Muscle layer of duodenum (tissue), 2 donors: ENCODE results near the gene GNG13.
"Not testable (repeated sequence)": the region's sequence is repeated elsewhere in the genome, so short reads cannot be mapped to it uniquely, and the experiment has no call there.

Experiments used
- H3K27ac ChIP-seq: one replicate; pipeline ENCODE4 v1.7.0; 2013; ENCODE audit warnings: mild to moderate bottlenecking, low read length
- H3K27me3 ChIP-seq: one replicate; pipeline ENCODE4 v1.7.0; 2013; ENCODE audit warnings: low read depth, mild to moderate bottlenecking, control low read depth, low read length
- H3K36me3 ChIP-seq, 2 donors: one replicate each; pipeline ENCODE4 v1.7.0; 2013; ENCODE audit warnings: low read length in 2 of 2, control low read depth in 1 of 2, mild to moderate bottlenecking in 1 of 2; ENCODE audit not compliant: insufficient read depth in 2 of 2, control insufficient read depth in 1 of 2
- H3K4me1 ChIP-seq, 2 donors: one replicate each; pipeline ENCODE4 v1.7.0; 2013; ENCODE audit warnings: low read length in 2 of 2, mild to moderate bottlenecking in 2 of 2, control low read depth in 1 of 2, moderate library complexity in 1 of 2; ENCODE audit not compliant: insufficient read depth in 2 of 2, control insufficient read depth in 1 of 2
- H3K4me3 ChIP-seq, 2 donors: one replicate each; pipeline ENCODE4 v1.7.0; 2013; ENCODE audit warnings: low read length in 2 of 2, low read depth in 1 of 2, mild to moderate bottlenecking in 1 of 2
- H3K9me3 ChIP-seq, 2 donors: one replicate each; pipeline ENCODE4 v1.7.0; 2013; ENCODE audit warnings: low read length in 2 of 2, control low read depth in 1 of 2, mild to moderate bottlenecking in 1 of 2; ENCODE audit not compliant: control insufficient read depth in 1 of 2
- donor health status: healthy.

The GNG13 gene

DNA sequence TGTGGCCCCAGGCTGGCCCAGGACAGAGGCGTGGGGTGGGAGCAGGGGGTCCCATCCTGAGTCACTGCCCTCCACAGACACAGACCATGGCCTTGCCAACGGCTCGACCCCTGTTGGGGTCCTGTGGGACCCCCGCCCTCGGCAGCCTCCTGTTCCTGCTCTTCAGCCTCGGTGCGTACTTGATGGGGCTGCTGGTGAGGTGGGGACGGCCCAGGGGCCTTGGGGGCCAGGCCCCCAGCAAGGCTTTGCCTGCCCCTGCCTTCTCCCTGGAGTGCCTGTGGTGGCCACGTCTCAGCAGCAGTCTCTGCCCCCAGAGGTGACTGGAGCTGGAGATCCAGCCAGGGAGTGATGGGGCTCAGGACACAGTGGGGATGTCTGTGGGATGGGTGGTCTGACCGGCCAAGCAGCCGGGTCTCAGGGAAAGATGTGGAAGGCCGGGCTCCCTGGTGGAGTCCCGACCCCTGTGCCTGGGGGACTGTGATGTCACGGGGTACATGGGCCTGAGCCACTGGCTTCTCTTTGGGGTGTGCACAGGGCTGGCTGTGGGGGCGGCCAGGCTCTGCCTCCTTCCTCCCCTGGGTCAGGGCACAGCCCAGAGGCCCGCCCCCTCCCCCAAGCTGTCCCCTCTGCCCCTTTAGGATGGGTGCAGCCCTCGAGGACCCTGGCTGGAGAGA, 37.8 kb downstream of the GNG13 start:
- Histone ChIP-seq H3K27ac (no peak overlapping the region), H3K27me3 (no peaks in the 10 kb centered on the region), H3K4me1 (no peaks in the 10 kb centered on the region), H3K9me3 (no peaks in the 10 kb centered on the region), H3K36me3 (no peaks in the 10 kb centered on the region), H3K4me3 (no peak overlapping the region)

DNA sequence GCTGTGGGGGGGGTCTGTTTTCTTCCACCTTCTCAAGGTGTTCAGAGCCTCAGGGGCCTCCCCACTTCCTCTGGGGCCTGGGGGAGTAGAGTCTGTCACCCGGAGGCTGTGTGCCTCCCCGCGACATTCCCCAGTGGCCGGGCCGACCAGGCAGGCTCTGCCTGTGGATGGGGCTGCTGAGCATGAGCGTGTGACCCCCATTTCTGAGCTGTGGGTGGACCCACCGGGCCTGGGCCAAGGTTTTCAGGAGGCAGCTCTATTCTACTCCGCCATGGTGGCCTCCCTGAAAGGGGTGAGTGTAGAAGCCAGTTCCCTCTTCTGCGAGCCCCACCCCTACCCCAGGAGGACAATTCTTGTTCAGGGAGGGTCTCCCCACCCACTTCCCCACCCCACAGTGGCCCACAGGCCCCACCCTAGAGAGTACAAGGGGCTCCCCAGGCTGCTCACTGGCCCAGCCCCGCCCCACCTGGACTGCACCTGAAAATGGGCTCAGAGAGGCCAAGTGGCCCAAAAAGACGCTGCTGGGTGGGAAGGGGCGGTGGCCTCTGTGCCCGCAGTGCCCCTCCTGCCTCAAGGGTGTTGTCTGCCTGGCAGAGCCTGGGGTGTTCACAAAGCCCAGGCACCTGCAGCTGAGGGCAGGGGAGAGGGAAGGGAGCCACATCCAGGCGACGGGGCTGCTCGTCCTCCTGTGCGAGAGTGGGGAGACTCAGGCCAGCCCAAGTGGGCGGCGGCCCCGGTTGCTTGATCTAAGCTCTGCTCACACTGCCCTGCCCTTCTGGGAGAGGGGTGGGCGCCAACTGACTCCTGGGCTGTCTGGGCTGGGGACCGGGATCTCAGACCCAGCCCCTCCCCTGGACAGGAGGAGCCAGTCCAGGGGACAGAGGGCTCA, 38.7 kb downstream of the GNG13 start:
- no peak overlapping the region for H3K27ac ChIP-seq
- H3K4me3 ChIP-seq: no peak overlapping the region
- H3K27me3 ChIP-seq: no peaks in the 10 kb centered on the region

DNA sequence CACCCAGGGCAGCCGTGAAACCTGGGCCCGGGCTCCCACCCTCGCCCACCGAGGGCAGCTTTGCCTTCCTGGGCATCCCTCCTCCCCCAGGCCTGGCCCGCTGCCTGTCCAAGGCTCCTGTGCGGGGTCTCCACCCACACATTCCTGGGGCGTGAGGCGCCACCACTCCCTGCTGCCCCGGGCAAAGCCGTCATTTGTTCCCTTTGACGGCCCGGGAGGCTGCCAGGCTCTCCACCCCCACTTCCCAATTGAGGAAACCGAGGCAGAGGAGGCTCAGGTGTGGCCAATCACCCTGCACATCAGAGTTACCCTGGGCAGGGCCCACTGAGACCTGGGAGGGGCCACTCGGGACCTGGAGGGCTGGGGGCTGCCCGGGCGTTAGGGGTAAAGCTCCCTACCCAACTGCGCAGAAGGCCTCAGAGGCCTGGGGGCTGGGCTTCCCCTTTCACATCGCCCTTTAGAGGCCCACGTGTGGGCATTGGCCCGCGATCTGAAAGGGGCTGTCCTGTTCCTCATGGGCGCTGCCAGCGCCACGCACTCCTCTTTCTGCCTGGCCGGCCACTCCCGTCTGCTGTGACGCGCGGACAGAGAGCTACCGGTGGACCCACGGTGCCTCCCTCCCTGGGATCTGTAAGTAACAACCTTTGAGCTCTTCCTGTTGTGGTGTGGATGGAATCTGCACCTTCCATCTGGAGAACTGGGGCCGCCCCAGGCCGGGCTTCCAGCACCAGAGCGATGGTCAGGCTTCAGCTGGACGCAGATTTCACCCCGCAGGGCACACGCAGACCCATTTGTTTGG, 39.8 kb downstream of the GNG13 start, which contains the start of gene MSLN:
Gene MSLN (plus strand): TSS at position 190 of the 799 bp plus-strand sequence. CDS start 1,947 bp downstream, outside the sequence.
- Histone ChIP-seq H3K36me3 (no peaks in the 10 kb centered on the region), H3K27me3 (no peaks in the 10 kb centered on the region), H3K9me3 (peaks cover 0 to 2% of the 10 kb centered on the region in 2 donors), H3K27ac (no peak within 1 kb of the TSS), H3K4me3 (no peak within 1 kb of the TSS), H3K4me1 (no peaks in the 10 kb centered on the region)

More for the DNA sequence above, 38.7 kb downstream of the GNG13 start:
- no peaks in the 10 kb centered on the region for H3K4me1 ChIP-seq
- no peaks in the 10 kb centered on the region for H3K36me3 ChIP-seq
- no peaks in the 10 kb centered on the region for H3K9me3 ChIP-seq

DNA sequence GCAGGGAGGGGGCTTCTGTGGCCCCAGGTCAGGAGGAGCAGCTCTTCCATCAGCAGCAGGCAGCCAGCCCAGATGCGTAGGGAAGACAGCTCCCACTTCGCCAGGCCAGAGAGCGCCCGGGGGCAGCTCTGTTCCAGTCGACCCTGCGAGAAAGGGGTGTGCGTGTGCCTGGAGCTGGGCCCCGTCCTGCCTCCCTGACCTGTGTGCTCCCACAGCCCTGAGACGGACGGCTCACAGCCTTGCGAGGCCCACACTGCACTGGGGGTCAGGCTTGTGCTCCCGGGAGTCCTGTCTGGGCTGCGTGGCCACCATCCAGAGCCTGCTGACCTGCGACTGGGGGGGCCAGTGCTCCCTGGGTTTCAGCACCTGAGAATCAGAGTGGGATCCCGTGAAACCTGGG, 40.5 kb downstream of the GNG13 start:
- Histone ChIP-seq H3K27ac (no peak overlapping the region), H3K36me3 (no peaks in the 10 kb centered on the region), H3K27me3 (no peaks in the 10 kb centered on the region), H3K9me3 (peaks cover 0 to 2% of the 10 kb centered on the region in 2 donors), H3K4me3 (no peak overlapping the region), H3K4me1 (no peaks in the 10 kb centered on the region)

DNA sequence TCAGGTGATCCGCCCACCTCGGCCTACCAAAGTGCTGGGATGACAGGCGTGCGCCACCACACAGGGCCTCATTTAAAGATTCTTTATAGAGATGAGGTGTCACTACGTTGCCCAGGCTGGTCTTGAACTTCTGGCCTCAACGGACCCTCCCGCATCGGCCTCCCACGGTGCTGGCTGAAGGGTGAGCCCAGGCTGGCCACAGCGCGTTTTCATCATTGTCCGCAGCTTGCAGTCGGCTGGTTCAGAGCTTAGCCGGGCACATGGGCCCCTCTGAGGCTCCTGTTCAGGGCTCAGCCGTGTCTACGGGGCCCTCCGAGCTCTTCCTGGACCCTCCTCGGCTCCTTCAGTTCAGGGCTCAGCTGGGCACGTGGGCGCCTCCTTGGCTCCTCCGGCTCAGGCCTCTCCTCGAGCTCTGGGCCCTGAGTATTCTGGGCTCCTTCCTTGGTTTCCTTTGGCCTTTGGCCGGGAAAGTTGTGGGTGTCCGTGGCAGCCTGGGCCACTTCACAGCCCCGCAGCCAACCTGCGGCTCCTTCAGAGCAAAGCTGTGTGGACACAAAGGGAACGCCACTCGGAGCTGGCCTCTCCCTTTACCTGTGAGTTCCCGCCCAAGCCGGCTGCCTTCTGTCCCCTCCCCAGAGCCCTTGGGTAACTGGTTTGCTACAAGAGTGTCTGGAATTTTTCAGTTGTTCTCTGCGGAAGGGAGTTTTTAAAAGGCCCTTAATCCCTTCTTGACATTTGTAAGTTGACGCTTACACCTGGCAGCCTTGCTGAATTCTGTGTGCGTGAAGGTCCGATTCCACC, 41.2 kb downstream of the GNG13 start:
- Histone ChIP-seq H3K36me3 (no peaks in the 10 kb centered on the region), H3K27ac (no peak overlapping the region), H3K9me3 (peaks cover 0 to 2% of the 10 kb centered on the region in 2 donors), H3K27me3 (no peaks in the 10 kb centered on the region), H3K4me1 (no peaks in the 10 kb centered on the region), H3K4me3 (no peak overlapping the region)

DNA sequence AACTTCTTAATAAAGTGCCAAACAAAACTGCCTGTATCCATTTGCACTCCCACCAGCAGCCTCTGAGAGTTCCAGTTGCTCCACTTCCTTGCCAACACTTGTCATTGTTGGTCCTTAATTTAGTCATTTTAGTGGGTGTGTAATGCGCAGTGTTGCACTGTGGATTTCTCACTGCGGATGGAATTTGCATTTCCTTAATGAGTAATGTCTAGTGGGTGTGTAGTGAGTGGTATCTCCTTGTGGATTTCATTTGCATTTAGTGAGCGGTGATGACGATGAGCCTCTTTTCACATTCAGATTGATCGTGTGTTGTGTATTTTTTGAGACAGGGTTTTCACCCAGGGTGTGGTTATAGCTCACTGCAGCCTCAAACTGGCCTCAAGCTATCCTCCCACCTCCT, 44.1 kb downstream of the GNG13 start:
- no peak overlapping the region for H3K4me3 ChIP-seq
- no peaks in the 10 kb centered on the region for H3K36me3 ChIP-seq
- peaks cover 2% of the 10 kb centered on the region for H3K27me3 ChIP-seq
- peaks cover 0 to 2% of the 10 kb centered on the region in 2 donors for H3K9me3 ChIP-seq
- no peak overlapping the region for H3K27ac ChIP-seq
- no peaks in the 10 kb centered on the region for H3K4me1 ChIP-seq

DNA sequence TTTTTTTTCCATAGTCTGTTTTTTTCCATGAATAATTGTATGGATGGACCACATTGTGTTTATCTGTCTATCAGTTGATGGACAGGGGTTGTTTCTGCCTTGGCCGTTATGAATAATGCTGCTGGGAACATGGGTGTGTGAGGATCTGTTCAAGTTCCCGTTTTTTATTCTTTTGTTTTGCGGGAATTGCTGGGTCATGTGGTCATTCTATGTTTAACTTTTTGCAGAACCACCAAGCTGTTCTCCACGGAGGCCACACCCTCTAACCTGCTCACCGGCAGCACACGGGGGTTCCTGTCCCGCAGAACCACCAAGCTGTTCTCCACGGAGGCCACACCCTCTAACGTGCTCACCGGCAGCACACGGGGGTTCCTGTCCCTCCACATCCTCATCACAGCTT, 45.9 kb downstream of the GNG13 start:
- H3K36me3 ChIP-seq: no peaks in the 10 kb centered on the region
- H3K27ac ChIP-seq: no peak overlapping the region
- H3K27me3 ChIP-seq: peaks cover 5% of the 10 kb centered on the region
- H3K4me3 ChIP-seq: no peak overlapping the region
- H3K4me1 ChIP-seq: no peaks in the 10 kb centered on the region
- H3K9me3 ChIP-seq: peaks cover 0 to 2% of the 10 kb centered on the region in 2 donors

DNA sequence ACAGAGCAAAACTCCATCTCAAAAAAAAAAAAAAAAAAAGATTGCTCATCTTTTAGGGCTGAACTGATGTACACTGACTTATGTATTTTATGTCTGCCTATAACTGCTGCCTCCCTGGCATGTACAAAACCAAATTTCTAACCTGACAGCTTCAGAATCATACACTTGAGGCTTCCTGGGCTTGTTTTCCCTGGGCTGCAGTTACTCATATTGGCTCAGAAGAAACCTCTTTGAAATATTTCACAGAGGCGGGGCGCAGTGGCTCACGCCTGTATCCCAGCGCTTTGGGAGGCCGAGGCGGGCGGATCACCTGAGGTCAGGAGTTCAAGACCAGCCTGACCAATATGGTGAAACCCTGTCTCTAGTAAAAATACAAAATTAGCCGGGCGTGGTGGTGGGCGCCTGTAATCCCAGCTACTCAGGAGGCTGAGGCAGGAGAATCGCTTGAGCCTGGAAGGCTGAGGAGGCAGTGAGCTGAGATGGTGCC, 46.4 kb downstream of the GNG13 start:
- not testable (repeated sequence) for H3K4me1 ChIP-seq, H3K4me3 ChIP-seq, H3K36me3 ChIP-seq, H3K27me3 ChIP-seq, H3K27ac ChIP-seq, H3K9me3 ChIP-seq

DNA sequence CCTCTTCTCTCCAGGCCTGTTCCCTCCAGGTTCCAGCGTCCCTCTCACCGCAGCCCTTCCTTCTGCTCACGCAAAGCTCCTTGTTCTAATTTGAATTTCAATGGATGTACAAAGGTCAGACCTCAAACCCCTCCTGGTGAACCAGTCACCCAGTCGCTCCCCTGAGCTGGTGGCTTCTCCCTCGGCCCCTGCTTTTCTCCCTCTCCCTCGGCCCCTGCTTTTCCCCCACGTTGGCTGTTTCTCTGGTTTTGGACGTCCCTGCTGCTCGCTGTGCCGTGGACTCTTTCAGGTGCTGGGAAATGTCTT, 48.6 kb downstream of the GNG13 start:
- Histone ChIP-seq H3K36me3 (no peaks in the 10 kb centered on the region), H3K27me3 (peaks cover 5% of the 10 kb centered on the region), H3K4me1 (no peaks in the 10 kb centered on the region), H3K27ac (no peak overlapping the region), H3K9me3 (peaks cover 0 to 2% of the 10 kb centered on the region in 2 donors), H3K4me3 (no peak overlapping the region)

DNA sequence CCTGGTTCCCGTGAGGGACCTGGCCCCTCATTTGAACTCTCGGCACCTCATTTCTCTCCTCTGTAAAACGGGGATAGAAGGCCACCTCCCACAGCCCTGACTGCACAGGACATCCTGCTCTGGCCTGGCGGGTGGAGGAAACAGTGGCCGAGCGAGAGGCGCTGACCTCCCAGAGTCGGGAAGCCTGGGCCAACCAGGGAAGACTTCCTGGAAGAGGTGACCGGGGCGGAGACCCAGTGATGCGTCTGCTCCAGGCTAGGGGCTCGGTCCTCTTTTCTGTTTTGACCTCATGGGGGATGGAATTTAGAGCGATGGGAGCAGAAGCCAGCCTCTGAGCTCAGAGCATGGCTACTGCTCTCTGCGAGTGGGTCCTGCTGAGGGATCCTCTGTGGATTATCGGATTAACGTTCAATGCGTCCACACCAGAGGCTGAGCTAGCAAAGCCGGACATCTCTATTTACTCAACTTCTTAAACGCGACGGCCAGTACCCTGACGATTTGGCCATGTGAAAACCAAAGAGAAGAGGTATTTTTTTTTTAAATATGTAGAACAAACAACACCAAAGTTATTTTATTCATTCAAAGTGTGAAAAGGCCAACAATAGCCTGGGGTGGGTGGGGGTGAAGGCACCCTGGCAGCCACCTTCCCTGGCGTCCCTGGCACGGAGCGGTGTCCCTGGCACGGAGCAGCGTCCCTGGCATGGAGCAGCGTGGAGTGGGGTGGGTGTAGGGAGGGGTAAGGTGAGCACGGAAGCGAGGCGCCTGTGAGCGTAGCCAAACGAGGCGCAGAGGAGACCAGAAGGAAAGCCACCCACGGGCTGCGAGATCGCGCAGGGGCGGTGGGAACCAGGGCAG, 49.2 kb downstream of the GNG13 start:
- Histone ChIP-seq H3K4me3 (no peak overlapping the region), H3K9me3 (no peaks in the 10 kb centered on the region), H3K4me1 (no peaks in the 10 kb centered on the region), H3K27ac (no peak overlapping the region), H3K36me3 (no peaks in the 10 kb centered on the region), H3K27me3 (peaks cover 5% of the 10 kb centered on the region)
